Measurements from ENCODE around the gene SLC25A11. TPM values are rescaled to one million over a fixed set of nuclear protein-coding genes. Genes with fewer than 3 reads are reported as not detected.

The SLC25A11 gene
- total RNA-seq, 4 donors from 2014 or later = 9.5 to 58.2 (median 42.9) TPM

- H3K27ac ChIP-seq = peak overlapping the region; percentile 95 to 98
- TF ChIP-seq CTCF (IDR thresholded peaks at IDR 0.05) = no peak
- no peak for TF ChIP-seq POLR2A (IDR thresholded peaks at IDR 0.05)
- no peaks in the 10 kb centered on the region for H3K9me3 ChIP-seq
- DNase-seq = no peak
- H3K4me3 ChIP-seq = peak overlapping the region; percentile 90 to 92
- intact Hi-C loops (cut with DNase I; ENCODE audit: low total_unique reads) = no loop called here
- no peaks in the 10 kb centered on the region for H3K36me3 ChIP-seq
- peaks cover 12% of the 10 kb centered on the region in 2 donors for H3K4me1 ChIP-seq
- no peaks in the 10 kb centered on the region for H3K27me3 ChIP-seq
Observed at GRCh38 chr17:4938688-4939545, 929 bp downstream of the SLC25A11 start.

GRCh38 chr17:4938069-4938491 is 1.8 kb downstream of the SLC25A11 start:
- Histone ChIP-seq H3K4me1 (peaks cover 12% of the 10 kb centered on the region in 2 donors), H3K9me3 (no peaks in the 10 kb centered on the region), H3K4me3 (no peak overlapping the region), H3K27me3 (no peaks in the 10 kb centered on the region), H3K36me3 (no peaks in the 10 kb centered on the region), H3K27ac (peak overlapping the region in 1 of 2 donors; percentile 98)
- no peak for TF ChIP-seq CTCF (IDR thresholded peaks at IDR 0.05)
- no peak for TF ChIP-seq POLR2A (IDR thresholded peaks at IDR 0.05)
- DNase-seq = no peak
- intact Hi-C loops (cut with DNase I; ENCODE audit: low total_unique reads) = no loop called here

DNA sequence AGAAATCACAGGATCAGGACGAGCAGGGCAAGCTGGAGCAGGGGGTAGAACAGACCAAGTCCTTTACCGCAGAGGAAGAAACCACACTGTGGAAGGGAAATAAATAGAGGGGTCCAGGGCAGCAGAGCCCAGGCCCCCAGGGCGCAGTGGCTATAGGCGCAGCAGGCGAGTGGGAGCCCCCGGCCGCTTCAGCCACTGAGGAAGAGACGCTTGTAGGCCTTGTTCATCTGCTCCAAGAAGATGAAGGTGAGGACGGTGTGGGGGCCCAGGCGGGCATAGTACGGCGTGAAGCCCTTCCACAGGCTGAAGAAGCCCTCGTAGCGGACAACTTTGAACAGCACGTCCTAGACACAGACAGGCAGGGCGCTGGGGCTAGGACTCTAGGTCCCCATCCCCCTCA is 2.3 kb downstream of the SLC25A11 start:
- Histone ChIP-seq H3K27me3 (no peaks in the 10 kb centered on the region), H3K27ac (no peak overlapping the region), H3K36me3 (no peaks in the 10 kb centered on the region), H3K9me3 (no peaks in the 10 kb centered on the region), H3K4me3 (no peak overlapping the region), H3K4me1 (peaks cover 12% of the 10 kb centered on the region in 2 donors)
- intact Hi-C loops (cut with DNase I; ENCODE audit: low total_unique reads) = no loop called here
- TF ChIP-seq POLR2A (IDR thresholded peaks at IDR 0.05) = no peak
- no peak for TF ChIP-seq CTCF (IDR thresholded peaks at IDR 0.05)
- no peak for DNase-seq

- Histone ChIP-seq H3K27ac (no peak overlapping the region), H3K4me1 (peaks cover 12% of the 10 kb centered on the region in 2 donors), H3K4me3 (no peak overlapping the region), H3K9me3 (no peaks in the 10 kb centered on the region), H3K27me3 (no peaks in the 10 kb centered on the region), H3K36me3 (no peaks in the 10 kb centered on the region)
- no peak for DNase-seq
- intact Hi-C loops (cut with DNase I; ENCODE audit: low total_unique reads) = no loop called here
- no peak for TF ChIP-seq CTCF (IDR thresholded peaks at IDR 0.05)
- no peak for TF ChIP-seq POLR2A (IDR thresholded peaks at IDR 0.05)
Observed at GRCh38 chr17:4936436-4936835, 3.4 kb downstream of the SLC25A11 start.

DNA sequence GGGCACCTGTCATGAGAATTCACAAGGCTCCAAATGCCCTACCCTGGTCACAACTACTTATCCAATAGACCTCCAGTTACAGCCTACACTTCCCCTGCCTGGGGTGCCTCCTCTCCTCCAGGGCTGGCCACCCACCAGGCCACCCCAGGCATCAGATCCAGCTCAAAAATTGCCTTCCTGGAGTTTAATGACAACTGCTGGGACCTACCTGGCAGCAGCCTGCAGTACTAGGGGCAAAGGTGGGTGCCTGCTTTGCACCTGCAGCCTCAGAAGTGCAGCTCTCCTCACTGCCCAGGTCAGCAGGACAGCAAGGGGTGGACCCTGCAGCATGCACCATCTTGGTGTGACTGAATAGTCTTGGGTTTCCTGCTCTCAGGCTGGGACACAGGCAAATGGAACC is 4.2 kb downstream of the SLC25A11 start:
- Histone ChIP-seq H3K9me3 (no peaks in the 10 kb centered on the region), H3K36me3 (no peaks in the 10 kb centered on the region), H3K4me1 (peaks cover 8 to 12% of the 10 kb centered on the region in 2 donors), H3K27ac (no peak overlapping the region), H3K27me3 (no peaks in the 10 kb centered on the region), H3K4me3 (no peak overlapping the region)
- intact Hi-C loops (cut with DNase I; ENCODE audit: low total_unique reads) = no loop called here
- DNase-seq = no peak
- TF ChIP-seq CTCF (IDR thresholded peaks at IDR 0.05) (no peak), POLR2A (IDR thresholded peaks at IDR 0.05) (no peak)

All from uterus (tissue), 4 donors.